Upper lobe of left lung (tissue), 4 donors: ENCODE measurements around the gene PSAPL1.

ENCODE experiments used
- EP300 ChIP-seq, 4 donors: sonication (generic); formaldehyde crosslinking; IDR thresholded peaks; one replicate each; pipeline ENCODE4 v1.5.1; 2017; ENCODE audit warnings: antibody characterized with exemption in 4 of 4, control low read depth in 2 of 4
- TF ChIP-seq, protein P1 (sequence below), 6 experiments: fragments of 450-650 bp in 4 of 6; fragments of 200-600 bp in 2 of 6; sonication (generic) in 2 of 6; IDR thresholded peaks; one replicate each; pipeline ENCODE4 v1.5.1; 2016 to 2019; ENCODE audit warnings: antibody characterized with exemption in 6 of 6

DNA sequence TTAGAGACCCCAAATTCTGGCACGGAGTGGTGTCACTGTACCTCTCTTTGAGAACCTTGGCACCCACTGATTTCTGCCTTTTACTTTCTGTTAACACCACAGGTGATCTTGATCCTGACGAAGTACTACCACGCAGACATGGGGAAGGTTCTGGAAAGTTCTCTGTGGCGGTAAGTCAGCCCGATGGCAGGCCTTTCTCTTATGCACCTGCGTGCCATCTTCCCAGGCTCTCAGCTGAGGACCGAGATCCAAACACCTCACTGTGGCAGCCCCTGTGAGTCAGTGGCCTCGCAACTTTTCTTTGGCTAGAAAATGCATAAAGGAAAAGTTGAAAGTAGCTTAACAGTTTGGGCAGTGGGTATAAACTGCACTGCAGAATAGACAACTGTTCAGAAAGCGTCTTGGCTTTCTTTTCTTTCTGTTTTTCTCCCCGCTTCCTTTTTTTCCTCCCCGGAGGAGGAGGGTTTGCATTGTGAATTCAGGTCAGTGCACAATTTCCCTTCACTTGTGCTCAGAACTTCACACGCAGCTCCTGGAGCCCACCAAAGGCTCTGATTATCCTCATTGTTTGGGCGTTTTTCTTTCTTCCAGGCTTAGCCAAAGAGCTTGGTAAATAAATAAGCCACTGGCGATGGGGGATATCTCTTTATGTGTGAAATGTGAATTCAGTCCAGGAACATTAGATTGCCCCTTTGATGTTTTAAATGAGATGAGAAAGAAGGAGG, 38.4 kb downstream of the PSAPL1 start:
- no peak for TF ChIP-seq EP300 (IDR thresholded peaks at IDR 0.05)
- TF ChIP-seq, protein P1, sequence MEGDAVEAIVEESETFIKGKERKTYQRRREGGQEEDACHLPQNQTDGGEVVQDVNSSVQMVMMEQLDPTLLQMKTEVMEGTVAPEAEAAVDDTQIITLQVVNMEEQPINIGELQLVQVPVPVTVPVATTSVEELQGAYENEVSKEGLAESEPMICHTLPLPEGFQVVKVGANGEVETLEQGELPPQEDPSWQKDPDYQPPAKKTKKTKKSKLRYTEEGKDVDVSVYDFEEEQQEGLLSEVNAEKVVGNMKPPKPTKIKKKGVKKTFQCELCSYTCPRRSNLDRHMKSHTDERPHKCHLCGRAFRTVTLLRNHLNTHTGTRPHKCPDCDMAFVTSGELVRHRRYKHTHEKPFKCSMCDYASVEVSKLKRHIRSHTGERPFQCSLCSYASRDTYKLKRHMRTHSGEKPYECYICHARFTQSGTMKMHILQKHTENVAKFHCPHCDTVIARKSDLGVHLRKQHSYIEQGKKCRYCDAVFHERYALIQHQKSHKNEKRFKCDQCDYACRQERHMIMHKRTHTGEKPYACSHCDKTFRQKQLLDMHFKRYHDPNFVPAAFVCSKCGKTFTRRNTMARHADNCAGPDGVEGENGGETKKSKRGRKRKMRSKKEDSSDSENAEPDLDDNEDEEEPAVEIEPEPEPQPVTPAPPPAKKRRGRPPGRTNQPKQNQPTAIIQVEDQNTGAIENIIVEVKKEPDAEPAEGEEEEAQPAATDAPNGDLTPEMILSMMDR (IDR thresholded peaks at IDR 0.05), result no peak
